Activated naive CD8-positive, alpha-beta T cell treated with anti-CD3 and anti-CD28 coated beads for 36 hours (primary cell): ENCODE measurements around the gene ABCB6. TPM values are rescaled to one million over a fixed set of nuclear protein-coding genes. Genes with fewer than 3 reads are reported as not detected.
"Not testable (repeated sequence)": the region's sequence is repeated elsewhere in the genome, so short reads cannot be mapped to it uniquely, and the experiment has no call there.

Experiments
- DNase-seq: peaks from one replicate; pipeline ENCODE4 v3.0.0; 2021
- H3K27ac Mint-ChIP-seq: one replicate; pipeline ENCODE4 v1.8.0; 2022; ENCODE audit warnings: mild to moderate bottlenecking, moderate library complexity, mixed read lengths
- H3K27me3 Mint-ChIP-seq: one replicate; pipeline ENCODE4 v1.8.0; 2022; ENCODE audit warnings: mild to moderate bottlenecking, mixed read lengths
- H3K36me3 Mint-ChIP-seq: one replicate; pipeline ENCODE4 v1.8.0; 2021; ENCODE audit warnings: mild to moderate bottlenecking, mixed read lengths
- H3K4me1 Mint-ChIP-seq: one replicate; pipeline ENCODE4 v1.8.0; 2021; ENCODE audit warnings: mixed read lengths
- H3K4me3 Mint-ChIP-seq: one replicate; pipeline ENCODE4 v1.8.0; 2022; ENCODE audit warnings: mild to moderate bottlenecking, moderate library complexity, mixed read lengths
- H3K9me3 Mint-ChIP-seq: one replicate; pipeline ENCODE4 v1.8.0; 2022; ENCODE audit warnings: mixed read lengths
- total RNA-seq, 2 experiments: library from RNA; stranded (reverse); gene quantifications; one replicate each; pipeline ENCODE4 v1.2.3, GENCODE V29; 2021

ABCB6 gene
- total RNA-seq, 2 experiments from 2014 or later, result 20.4 to 21.3 TPM

DNA sequence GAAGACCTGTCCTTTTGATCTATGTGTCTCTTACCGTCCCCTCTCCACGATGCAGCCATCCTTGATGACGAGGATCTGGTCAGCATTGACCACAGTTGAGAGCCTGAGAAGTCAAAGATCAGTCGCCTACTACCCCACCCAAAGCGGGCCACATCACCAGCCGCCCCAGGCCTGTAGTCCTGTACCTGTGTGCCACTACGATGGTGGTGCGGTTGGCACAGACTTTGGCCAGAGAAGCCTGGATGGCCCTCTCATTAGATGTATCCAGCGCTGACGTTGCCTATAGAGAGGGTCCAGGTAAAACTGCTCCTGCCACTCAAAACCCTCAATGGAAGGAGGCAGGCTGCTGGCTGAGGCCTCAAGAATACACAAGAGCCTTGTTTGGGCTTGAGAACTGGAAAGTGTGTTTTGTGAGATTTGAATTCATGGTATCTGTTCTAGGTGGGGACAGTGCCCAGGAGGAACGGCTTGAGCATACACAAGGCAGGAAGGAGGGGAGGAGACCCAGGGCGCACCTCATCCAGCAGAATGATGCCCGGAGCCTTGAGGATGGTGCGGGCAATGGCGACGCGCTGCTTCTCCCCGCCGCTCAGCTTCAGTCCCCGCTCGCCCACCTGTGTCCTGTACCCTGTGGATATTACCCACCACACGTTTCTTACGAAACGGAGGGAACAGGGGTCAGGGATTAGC is 8.4 kb downstream of the ABCB6 start:
- DNase-seq, result no peak
- Mint-ChIP-seq H3K27ac (peak overlapping the region; percentile 86), H3K9me3 (no peaks in the 10 kb centered on the region), H3K4me3 (no peak overlapping the region), H3K36me3 (peaks cover 32% of the 10 kb centered on the region), H3K27me3 (no peaks in the 10 kb centered on the region), H3K4me1 (peaks cover 41% of the 10 kb centered on the region)

DNA sequence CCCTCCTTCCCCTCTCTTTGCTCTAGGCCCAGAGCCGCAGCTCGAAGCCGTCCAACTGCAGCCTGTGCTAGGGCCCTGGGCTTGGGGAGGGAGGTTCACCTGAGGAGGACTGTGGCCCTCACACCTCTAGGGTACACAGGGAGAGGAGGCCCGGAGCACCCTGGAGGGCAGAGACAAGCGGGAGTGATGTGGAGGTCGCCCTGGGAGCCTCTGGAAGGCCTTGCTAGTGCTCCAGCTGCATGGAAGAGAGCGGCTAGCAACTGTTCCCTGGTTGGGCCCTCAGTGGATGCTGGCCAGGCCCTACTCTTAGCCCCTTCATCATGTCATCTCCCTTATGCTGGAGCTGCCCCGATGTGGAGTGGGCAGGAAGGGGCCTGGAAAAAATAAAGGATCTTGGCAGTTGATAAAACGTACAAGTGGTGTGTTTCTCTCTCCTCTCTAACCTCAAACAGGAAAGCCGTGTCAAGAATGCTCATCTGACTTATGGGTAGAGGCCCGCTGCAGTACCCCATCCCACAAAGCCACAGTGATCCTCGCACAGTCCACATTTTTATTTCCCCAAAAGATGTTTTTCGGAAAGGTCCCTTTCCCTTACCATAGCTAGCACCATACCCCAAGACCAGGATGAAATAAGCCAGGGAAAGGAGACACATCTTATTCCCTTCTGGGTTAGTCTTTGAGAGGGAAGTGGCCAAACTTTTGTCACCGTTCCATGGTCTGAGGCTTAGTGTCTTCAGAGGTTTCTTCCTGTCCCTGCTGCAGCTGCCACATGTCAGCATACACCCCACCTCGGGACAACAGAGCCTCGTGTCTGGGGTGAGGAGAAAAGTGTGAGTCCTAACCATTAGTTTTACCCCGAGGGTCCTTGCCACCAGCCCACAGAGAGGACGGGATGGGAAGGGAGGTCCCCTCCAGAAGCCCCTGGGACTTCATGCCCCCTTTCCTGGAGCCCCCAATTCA is 9.2 kb downstream of the ABCB6 start:
- Mint-ChIP-seq H3K9me3 (peaks cover 1% of the 10 kb centered on the region), H3K4me3 (no peak overlapping the region)

DNA sequence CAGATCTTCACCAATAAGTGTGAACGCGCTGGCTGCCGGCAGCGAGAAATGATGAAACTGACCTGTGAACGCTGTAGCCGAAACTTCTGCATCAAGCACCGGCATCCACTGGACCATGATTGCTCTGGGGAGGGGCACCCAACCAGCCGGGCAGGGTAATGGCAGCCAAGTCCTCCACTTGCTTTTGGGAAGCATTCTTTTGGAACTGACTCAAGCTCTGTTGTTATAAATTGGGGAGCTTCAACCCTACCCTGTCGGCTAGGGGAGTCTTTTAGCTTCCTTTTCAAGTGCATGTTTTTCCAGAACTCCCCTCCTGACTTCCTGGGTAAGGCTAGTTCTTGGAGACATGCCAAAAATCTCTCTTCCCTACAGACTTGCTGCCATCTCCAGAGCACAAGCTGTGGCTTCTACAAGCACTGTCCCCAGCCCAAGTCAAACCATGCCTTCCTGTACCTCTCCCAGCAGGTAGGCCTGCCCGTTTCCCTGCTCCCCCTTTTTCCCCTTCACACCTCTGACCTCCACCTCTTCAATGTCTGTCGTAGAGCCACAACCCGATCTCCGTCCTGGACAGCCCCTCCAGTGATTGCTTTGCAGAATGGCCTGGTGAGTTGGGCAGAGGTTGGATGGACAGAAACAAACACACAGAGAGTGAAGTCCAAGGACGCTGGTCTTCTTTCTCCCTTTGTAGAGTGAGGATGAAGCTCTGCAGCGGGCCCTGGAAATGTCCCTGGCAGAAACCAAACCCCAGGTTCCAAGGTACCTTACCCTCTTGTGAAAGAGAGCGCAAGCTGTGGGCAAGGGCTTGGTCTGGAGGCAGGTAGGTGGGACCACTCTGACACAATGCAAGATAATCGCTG is 10.6 kb downstream of the ABCB6 start:
- Mint-ChIP-seq H3K4me1 (peaks cover 41% of the 10 kb centered on the region), H3K9me3 (peaks cover 10% of the 10 kb centered on the region), H3K36me3 (peaks cover 34% of the 10 kb centered on the region), H3K27ac (peak overlapping the region; percentile 86), H3K27me3 (no peaks in the 10 kb centered on the region), H3K4me3 (peak overlapping the region; percentile 90)
- DNase-seq, result no peak

More for the DNA sequence above, 9.2 kb downstream of the ABCB6 start:
- Mint-ChIP-seq H3K27me3 (no peaks in the 10 kb centered on the region), H3K27ac (peak overlapping the region; percentile 86), H3K36me3 (peaks cover 32% of the 10 kb centered on the region), H3K4me1 (peaks cover 41% of the 10 kb centered on the region)
- no peak for DNase-seq

DNA sequence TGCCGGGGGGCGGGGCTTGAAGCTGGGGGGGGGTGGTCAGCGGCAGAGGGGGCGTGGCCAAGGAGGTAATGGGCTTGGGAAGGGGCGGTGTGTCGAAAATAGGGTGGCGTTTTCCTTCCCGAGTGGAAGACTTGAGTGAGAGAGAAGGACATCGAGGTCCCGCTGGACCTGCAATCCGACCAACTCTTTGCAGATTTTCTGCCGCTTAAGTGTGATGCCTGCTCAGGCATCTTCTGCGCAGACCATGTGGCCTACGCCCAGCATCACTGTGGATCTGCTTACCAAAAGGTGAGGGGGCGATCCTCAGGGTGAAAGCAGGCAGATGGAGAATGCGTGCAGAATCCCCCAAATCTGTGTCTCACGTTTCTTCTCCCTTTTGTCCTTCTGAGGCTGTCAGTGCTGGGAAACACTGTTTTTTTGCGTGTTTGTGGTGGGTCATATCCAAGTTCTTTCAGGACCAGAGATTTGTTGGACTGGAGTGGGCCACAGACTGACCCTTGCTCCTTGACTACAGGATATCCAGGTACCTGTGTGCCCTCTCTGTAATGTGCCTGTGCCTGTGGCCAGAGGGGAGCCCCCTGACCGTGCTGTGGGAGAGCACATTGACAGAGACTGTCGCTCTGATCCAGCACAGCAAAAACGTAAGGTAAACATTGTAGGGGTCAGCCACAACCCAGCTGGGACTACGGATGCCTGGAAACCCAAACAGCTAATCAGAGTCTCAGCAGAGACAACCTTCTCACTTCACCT is 11.4 kb downstream of the ABCB6 start:
- DNase-seq, result no peak
- Mint-ChIP-seq H3K9me3 (peaks cover 13% of the 10 kb centered on the region), H3K36me3 (peaks cover 34% of the 10 kb centered on the region), H3K4me3 (peak overlapping the region; percentile 90), H3K27ac (peak overlapping the region; percentile 97), H3K27me3 (no peaks in the 10 kb centered on the region), H3K4me1 (peaks cover 41% of the 10 kb centered on the region)

DNA sequence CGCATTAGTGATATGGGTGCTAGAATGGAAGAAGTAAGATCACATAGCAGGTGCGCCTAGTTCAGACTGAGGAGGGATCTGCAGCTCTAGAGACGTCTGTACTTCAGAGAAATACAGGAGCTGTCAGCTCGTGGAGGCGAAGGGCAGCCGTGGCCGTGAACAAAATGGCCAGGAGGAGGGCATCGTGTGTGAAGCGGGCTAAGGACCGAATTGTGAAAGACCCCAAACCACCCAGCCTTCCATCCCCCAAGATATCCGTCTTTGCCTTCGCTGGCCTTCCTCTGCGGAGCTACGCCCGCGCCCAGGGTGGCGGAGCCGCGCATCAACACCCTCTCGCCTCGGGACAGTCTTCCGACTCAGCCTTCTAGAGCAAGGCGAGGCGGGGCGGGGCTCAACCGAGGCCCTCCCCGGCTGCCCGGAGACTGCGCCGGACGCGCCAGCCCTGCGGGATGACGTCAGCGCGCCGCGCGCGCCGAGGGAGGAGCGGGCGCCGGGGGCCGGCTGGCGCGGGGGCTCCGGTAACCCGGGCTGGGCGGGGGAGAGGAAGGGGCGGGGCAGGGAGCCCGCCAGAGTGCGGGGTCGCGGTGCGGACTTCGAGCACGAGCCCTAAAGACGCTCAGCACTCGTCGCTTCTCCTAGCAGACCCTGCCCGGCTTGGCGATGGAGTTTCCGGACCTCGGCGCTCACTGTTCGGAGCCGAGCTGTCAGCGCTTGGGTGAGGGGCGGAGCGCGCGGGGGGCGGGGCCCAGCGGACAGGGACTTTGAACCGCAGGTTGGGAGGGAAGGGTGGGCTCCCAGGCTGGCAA is 12.2 kb downstream of the ABCB6 start, which contains the start of gene ZFAND2B:
TSS of gene ZFAND2B (plus strand) at position 455 of the 806 bp plus-strand sequence. CDS start at position 661, 206 bp downstream.
- Mint-ChIP-seq H3K4me1 (peaks cover 39% of the 10 kb centered on the region), H3K27ac (peak within 1 kb of the TSS; percentile 97)

DNA sequence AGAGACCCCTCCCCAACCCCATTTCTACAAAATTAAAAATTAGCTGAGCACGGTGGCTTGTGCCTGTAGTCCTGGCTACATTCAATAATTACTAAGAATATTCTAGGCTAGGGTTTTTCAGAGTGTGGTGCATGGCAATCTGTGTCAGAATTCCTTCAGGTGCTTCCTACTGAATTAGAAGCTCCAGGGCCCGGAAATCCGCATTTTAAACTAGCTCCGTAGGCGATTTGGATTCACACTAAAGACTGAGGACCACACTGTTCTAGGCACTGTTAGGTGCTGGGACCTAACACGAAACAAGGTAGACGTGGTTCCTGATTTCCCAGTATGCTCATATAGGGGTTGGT is 12.8 kb downstream of the ABCB6 start:
- Mint-ChIP-seq H3K27ac (peak overlapping the region; percentile 97), H3K9me3 (peaks cover 16% of the 10 kb centered on the region), H3K4me1 (peaks cover 39% of the 10 kb centered on the region), H3K27me3 (no peaks in the 10 kb centered on the region), H3K4me3 (peak overlapping the region; percentile 90), H3K36me3 (peaks cover 29% of the 10 kb centered on the region)
- DNase-seq, result no peak

More for the DNA sequence above, 12.2 kb downstream of the ABCB6 start, which contains the start of gene ZFAND2B:
- Mint-ChIP-seq H3K27me3 (no peaks in the 10 kb centered on the region), H3K4me3 (peak within 1 kb of the TSS; percentile 90), H3K36me3 (peaks cover 27% of the 10 kb centered on the region), H3K9me3 (peaks cover 13% of the 10 kb centered on the region)
- DNase-seq, result peak; percentile 99

DNA sequence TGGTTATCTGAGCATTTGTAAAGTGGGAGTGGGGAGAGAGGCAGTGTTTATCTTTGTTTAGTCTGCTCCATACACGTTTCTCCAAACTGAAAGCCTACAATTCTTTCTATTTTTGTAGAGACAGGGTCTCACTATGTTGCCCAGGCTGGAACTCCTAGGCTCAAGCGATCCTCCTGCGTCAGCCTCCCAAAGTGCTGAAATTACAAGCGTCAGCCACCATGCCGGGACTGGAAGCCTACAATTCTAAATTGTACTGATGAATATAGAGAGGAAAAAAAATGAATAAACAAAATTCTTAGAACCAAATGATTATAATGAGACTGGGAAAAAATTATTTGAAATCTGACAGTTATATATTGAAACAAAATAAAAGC is 13.6 kb downstream of the ABCB6 start:
- H3K27me3 Mint-ChIP-seq, result no peaks in the 10 kb centered on the region
- peaks cover 29% of the 10 kb centered on the region for H3K36me3 Mint-ChIP-seq
- H3K4me1 Mint-ChIP-seq, result peaks cover 42% of the 10 kb centered on the region
- H3K27ac Mint-ChIP-seq, result peak overlapping the region; percentile 5
- H3K9me3 Mint-ChIP-seq, result peaks cover 17% of the 10 kb centered on the region
- peak overlapping the region; percentile 34 for H3K4me3 Mint-ChIP-seq
- DNase-seq, result no peak

DNA sequence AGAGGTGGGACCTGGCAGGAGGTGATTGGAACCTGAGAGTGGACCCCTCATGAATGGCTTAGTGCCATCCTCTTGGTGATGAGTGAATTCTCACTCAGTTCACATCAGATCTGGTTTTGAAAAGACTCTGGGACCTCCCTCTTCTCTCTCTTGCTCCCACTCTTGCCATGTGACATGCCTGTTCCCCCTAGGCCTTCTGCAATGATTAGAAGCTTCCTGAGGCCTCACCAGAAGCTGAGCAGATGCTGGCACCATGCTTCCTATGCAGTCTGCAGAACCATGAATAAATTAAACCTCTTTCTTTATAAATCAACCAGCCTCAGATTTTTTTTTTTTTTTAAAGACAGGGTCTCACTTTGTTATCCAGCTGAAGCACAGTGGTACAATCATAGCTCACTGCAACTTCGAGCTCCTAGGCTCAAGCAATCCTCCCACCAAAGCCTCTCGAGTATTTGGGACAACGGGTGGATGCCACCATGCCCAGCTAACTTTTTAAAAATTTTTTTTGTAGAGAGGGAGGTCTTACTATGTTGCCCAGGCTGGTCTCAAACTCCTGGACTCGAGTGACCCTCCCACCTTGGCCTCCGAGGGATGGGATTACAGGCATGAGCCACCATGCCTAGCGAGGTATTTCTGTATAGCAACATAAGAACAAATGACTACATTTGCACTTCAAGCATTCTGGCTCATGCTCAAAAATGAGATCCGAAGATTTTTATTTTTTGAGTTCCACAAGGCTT is 14.2 kb downstream of the ABCB6 start:
- H3K9me3 Mint-ChIP-seq, result peaks cover 17% of the 10 kb centered on the region
- H3K27me3 Mint-ChIP-seq, result no peaks in the 10 kb centered on the region
- peak overlapping the region; percentile 67 for H3K27ac Mint-ChIP-seq
- peaks cover 37% of the 10 kb centered on the region for H3K4me1 Mint-ChIP-seq
- H3K4me3 Mint-ChIP-seq, result peak overlapping the region; percentile 18
- DNase-seq, result no peak
- peaks cover 25% of the 10 kb centered on the region for H3K36me3 Mint-ChIP-seq

DNA sequence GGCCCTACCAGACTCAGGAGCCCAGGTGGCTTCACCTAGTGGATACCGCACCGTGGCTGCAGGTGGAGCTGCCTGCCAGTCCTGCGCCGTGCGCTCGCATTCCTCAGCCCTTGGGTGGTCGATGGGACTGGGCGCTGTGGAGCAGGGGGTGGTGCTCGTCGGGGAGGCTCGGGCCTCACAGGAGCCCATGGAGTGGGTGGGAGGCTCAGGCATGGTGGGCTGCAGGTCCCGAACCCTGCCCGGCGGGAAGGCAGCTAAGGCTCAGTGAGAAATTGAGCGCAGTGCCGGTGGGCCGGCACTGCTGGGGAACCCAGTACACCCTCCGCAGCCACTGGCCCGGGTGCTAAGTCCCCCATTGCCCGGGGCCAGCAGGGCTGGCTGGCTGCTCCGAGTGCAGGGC is 17.4 kb downstream of the ABCB6 start:
- peak overlapping the region; percentile 92 for H3K27ac Mint-ChIP-seq
- not testable (repeated sequence) for H3K27me3 Mint-ChIP-seq, DNase-seq, H3K4me3 Mint-ChIP-seq
- H3K36me3 Mint-ChIP-seq, result peaks cover 13% of the 10 kb centered on the region
- peaks cover 17% of the 10 kb centered on the region for H3K9me3 Mint-ChIP-seq
- peaks cover 25% of the 10 kb centered on the region for H3K4me1 Mint-ChIP-seq

DNA sequence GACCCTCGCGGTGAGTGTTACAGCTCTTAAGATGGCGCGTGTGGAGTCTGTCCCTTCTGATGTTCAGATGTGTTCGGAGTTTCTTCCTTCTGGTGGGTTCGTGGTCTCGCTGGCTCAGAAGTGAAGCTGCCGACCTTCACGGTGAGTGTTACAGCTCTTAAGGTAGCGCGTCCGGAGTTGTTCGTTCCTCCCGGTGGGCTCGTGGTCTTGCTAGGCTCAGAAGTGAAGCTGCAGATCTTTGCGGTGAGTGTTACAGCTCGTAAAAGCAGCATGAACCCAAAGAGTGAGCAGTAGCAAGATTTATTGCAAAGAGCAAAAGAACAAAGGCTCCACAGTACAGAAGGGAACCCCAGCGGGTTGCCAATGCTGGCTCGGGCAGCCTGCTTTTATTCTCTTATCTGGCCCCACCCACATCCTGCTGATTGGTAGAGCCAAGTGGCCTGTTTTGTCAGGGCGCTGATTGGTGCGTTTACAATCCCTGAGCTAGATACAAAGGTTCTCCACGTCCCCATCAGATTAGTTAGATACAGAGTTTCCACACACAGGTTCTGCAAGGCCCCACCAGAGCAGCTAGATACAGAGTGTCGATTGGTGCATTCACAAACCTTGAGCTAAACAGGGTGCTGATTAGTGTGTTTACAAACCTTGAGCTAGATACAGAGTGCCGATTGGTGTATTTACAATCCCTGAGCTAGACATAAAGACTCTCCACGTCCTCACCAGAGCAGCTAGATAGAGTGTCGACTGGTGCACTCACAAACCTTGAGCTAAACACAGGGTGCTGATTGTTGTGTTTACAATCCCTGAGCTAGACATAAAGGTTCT is 18.0 kb downstream of the ABCB6 start:
- H3K27me3 Mint-ChIP-seq, result not testable (repeated sequence)
- Mint-ChIP-seq H3K27ac (peak overlapping the region; percentile 92), H3K4me3 (peak overlapping the region; percentile 80), H3K9me3 (peaks cover 17% of the 10 kb centered on the region), H3K36me3 (peaks cover 13% of the 10 kb centered on the region), H3K4me1 (peaks cover 20% of the 10 kb centered on the region)
- DNase-seq, result peak; percentile 69

DNA sequence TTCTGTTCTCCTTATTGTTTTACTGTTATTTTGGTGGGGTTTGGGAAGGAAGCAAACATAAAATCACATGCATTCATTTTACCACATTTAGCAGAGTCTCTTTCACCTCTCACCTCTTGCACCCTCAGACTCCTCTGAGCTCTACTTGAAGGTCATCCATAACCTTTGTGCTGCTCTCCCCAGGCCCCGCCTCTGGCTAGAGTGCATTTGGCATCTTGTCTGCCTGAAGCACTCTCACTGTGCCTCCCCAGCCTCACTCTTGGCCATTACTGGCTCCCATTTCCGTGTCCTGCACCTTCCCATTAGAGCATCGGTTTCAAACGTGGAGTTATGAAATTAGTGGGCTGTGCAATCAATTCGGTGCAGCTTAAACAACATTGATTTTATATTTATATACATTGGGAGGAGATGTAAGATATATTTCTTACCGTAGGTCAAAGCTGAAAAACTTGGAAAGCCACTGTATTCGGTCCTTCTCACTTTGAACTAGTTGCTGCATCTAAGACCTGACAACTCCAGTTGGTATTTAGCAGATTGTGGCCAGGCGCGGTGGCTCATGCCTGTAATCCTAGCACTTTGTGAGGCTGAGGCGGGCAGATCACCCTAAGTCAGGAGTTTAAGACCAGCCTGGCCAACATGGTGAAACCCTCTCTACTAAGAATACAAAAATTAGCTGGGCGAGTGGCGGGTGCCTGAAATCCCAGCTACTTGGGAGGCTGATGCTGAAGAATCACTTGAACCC is 19.1 kb downstream of the ABCB6 start:
- Mint-ChIP-seq H3K27me3 (no peaks in the 10 kb centered on the region), H3K36me3 (peaks cover 13% of the 10 kb centered on the region), H3K4me1 (peaks cover 20% of the 10 kb centered on the region), H3K27ac (peak overlapping the region; percentile 44), H3K9me3 (peaks cover 17% of the 10 kb centered on the region), H3K4me3 (peak overlapping the region; percentile 80)
- no peak for DNase-seq

DNA sequence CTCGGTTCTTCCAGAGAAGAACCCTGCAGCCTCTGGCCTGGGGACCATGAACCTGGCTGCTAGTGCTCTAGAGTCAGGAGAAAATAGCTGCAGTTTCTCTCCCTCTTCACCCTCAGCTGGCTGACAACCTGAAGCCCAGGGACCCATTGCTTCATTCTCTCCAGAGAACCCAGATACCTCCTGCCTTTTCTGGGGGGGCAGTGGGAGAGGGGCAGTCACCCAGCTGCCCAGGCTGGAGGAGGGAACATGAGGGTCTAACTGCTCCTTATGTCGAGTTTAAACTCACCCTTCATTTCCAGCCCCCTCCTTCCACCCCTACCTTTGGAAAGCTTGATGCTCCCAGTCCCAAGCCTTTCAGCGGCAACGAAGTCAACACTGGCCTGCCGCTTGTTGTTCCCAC is 19.8 kb downstream of the ABCB6 start:
- H3K36me3 Mint-ChIP-seq, result peaks cover 12% of the 10 kb centered on the region
- no peak overlapping the region for H3K27ac Mint-ChIP-seq

More for the DNA sequence above, 19.8 kb downstream of the ABCB6 start:
- no peaks in the 10 kb centered on the region for H3K27me3 Mint-ChIP-seq
- DNase-seq, result no peak
- peaks cover 13% of the 10 kb centered on the region for H3K9me3 Mint-ChIP-seq
- peaks cover 20% of the 10 kb centered on the region for H3K4me1 Mint-ChIP-seq
- H3K4me3 Mint-ChIP-seq, result peak overlapping the region; percentile 80
